OCI-LY7 (cell line): ENCODE data around the gene SIL1. TPM values are rescaled to one million over a fixed set of nuclear protein-coding genes. Genes with fewer than 3 reads are reported as not detected.
A peak's percentile ranks its signal among the peaks of the same experiment; 100 is the strongest.
"Not testable (repeated sequence)": the region's sequence is repeated elsewhere in the genome, so short reads cannot be mapped to it uniquely, and the experiment has no call there.

Source experiments
- BruUV-seq: library from RNA; stranded (reverse); fragments of 400-500 nt; replicated peaks from 2 replicates; lab custom pipeline; 2021; lab: Mats Ljungman, UMichigan
- CTCF ChIA-PET: fragments of 300-600 bp; sonication (Branson Sonifier 250); formaldehyde crosslinking; loops from one replicate; lab custom pipeline; 2022; ENCODE audit warnings: antibody characterized with exemption; ENCODE audit not compliant: unreplicated experiment; lab: Charles Lee
- POLR2A ChIA-PET: fragments of 300-600 bp; sonication (Branson Sonifier 250); formaldehyde crosslinking; loops from one replicate; lab custom pipeline; 2022; ENCODE audit warnings: antibody characterized with exemption; lab: Charles Lee
- DNase-seq: peaks from one replicate; pipeline ENCODE4 v3.0.0-alpha.2; 2015; ENCODE audit warnings: low spot score
- H2AFZ ChIP-seq: fragments of 200-600 bp; sonication (generic), shearing (Covaris generic); 2 replicates; pipeline ENCODE4 v1.6.1; 2014; ENCODE audit warnings: mild to moderate bottlenecking, antibody characterized with exemption, low read length, moderate library complexity
- H3K27ac ChIP-seq: fragments of 200-600 bp; sonication (generic); 2 replicates; pipeline ENCODE4 v1.5.1; 2014; ENCODE audit warnings: mixed run types, low read depth, mild to moderate bottlenecking, moderate library complexity, low read length, inconsistent platforms; ENCODE audit not compliant: poor library complexity, severe bottlenecking
- H3K36me3 ChIP-seq: fragments of 200-600 bp; sonication (generic); 2 replicates; pipeline ENCODE4 v1.6.1; 2014; ENCODE audit warnings: mild to moderate bottlenecking, antibody characterized with exemption, low read length, moderate library complexity, mixed read lengths; ENCODE audit not compliant: insufficient read depth
- H3K4me1 ChIP-seq: fragments of 200-600 bp; sonication (generic); 2 replicates; pipeline ENCODE4 v1.5.1; 2014; ENCODE audit warnings: mild to moderate bottlenecking, low read length; ENCODE audit not compliant: insufficient read depth, poor library complexity, severe bottlenecking
- H3K4me2 ChIP-seq: fragments of 200-600 bp; sonication (generic); 2 replicates; pipeline ENCODE4 v1.6.1; 2014; ENCODE audit warnings: mild to moderate bottlenecking, low read length
- H3K4me3 ChIP-seq: fragments of 200-600 bp; sonication (generic); 2 replicates; pipeline ENCODE4 v1.5.1; 2014; ENCODE audit warnings: mild to moderate bottlenecking, low read depth, low read length; ENCODE audit not compliant: poor library complexity, severe bottlenecking
- H3K79me2 ChIP-seq: fragments of 200-600 bp; sonication (generic); 2 replicates; pipeline ENCODE4 v1.6.1; 2016; ENCODE audit warnings: low read depth, mild to moderate bottlenecking, low read length, moderate library complexity, mixed read lengths; ENCODE audit not compliant: insufficient read depth
- H3K9me2 ChIP-seq: fragments of 200-600 bp; sonication (generic); 2 replicates; pipeline ENCODE4 v1.6.1; 2016; ENCODE audit warnings: mild to moderate bottlenecking, low read length, mixed read lengths; ENCODE audit not compliant: insufficient read depth
- H3K9me3 ChIP-seq: fragments of 200-600 bp; sonication (generic); 2 replicates; pipeline ENCODE4 v1.6.1; 2014; ENCODE audit warnings: mild to moderate bottlenecking, mixed run types, low read length, mixed read lengths
- H4K20me1 ChIP-seq: fragments of 200-600 bp; sonication (generic); 2 replicates; pipeline ENCODE4 v1.6.1; 2014; ENCODE audit warnings: mild to moderate bottlenecking, antibody characterized with exemption, low read length, moderate library complexity, mixed read lengths; ENCODE audit not compliant: insufficient read depth
- CTCF ChIP-seq: fragments of 200-600 bp; sonication (generic); conservative IDR thresholded peaks from 2 replicates; pipeline ENCODE4 v1.5.1; 2014; ENCODE audit warnings: mild to moderate bottlenecking, antibody characterized with exemption, low read length, moderate library complexity, mixed read lengths
- EZH2phosphoT487 ChIP-seq: fragments of 200-600 bp; sonication (generic); IDR thresholded peaks from 2 replicates; pipeline ENCODE4 v1.6.1; 2018; ENCODE audit warnings: low read depth, borderline replicate concordance, mild to moderate bottlenecking, mixed run types, antibody characterized with exemption, low read length, moderate library complexity, mixed read lengths
- intact Hi-C: fragments of 100-400 bp; cut with micrococcal nuclease; formaldehyde crosslinking; loops from one replicate; pipeline ENCODE4 v1.10.0; 2022; ENCODE audit not compliant: unreplicated experiment
- total RNA-seq, 2 experiments: library from RNA; depleted of rRNA in 1 of 2; stranded (reverse); fragments of >200 nt in 1 of 2; shearing (Covaris generic) in 1 of 2; gene quantifications; 2 replicates each; pipeline ENCODE4 v1.2.3, GENCODE V29; 2014 to 2022

The SIL1 gene
- total RNA-seq, 2 experiments from 2014 or later: 9.2 to 22.8 TPM

GRCh38 chr5:139193928-139194327 is 4.2 kb downstream of the SIL1 start:
- intact Hi-C loops: loop anchor here (10.0 kb wide), 1 partner anchor 211 kb away; the partner anchor contains the start of gene SPATA24
- Histone ChIP-seq H4K20me1 (no peaks in the 10 kb centered on the region), H2AFZ (no peak overlapping the region), H3K4me3 (no peak overlapping the region), H3K4me2 (no peak overlapping the region), H3K27ac (no peak overlapping the region), H3K9me2 (no peaks in the 10 kb centered on the region), H3K9me3 (no peaks in the 10 kb centered on the region), H3K36me3 (no peaks in the 10 kb centered on the region), H3K4me1 (peaks cover 19% of the 10 kb centered on the region), H3K79me2 (peaks cover 9% of the 10 kb centered on the region; the same call in 1 of the 2 replicates)
- BruUV-seq: no TSS peak
- POLR2A ChIA-PET: interaction anchor here (0.6 kb wide), 1 partner anchor 214 kb away, joined by 3 read pairs; no protein-coding TSS in a partner anchor
- CTCF ChIA-PET: no interaction called here
- no peak for TF ChIP-seq EZH2phosphoT487
- TF ChIP-seq CTCF: peak; percentile 56
- no peak for DNase-seq

- H3K9me3 ChIP-seq, H3K9me2 ChIP-seq, H3K36me3 ChIP-seq, POLR2A ChIA-PET, H3K4me3 ChIP-seq, CTCF ChIA-PET, H2AFZ ChIP-seq, DNase-seq, BruUV-seq, H3K4me2 ChIP-seq, H4K20me1 ChIP-seq, H3K27ac ChIP-seq, H3K79me2 ChIP-seq: not testable (repeated sequence)
- intact Hi-C loops: loop anchor here (10.0 kb wide), 1 partner anchor 212 kb away; the partner anchor contains the start of gene SPATA24
- peaks cover 13% of the 10 kb centered on the region for H3K4me1 ChIP-seq
Observed at GRCh38 chr5:139192906-139193305, 5.3 kb downstream of the SIL1 start.

GRCh38 chr5:139191954-139192353 is 6.2 kb downstream of the SIL1 start:
- POLR2A ChIA-PET, H3K4me2 ChIP-seq, H4K20me1 ChIP-seq, CTCF ChIA-PET, H3K9me2 ChIP-seq, H3K9me3 ChIP-seq, H2AFZ ChIP-seq, DNase-seq, H3K36me3 ChIP-seq, BruUV-seq, H3K27ac ChIP-seq, H3K4me1 ChIP-seq, H3K4me3 ChIP-seq, H3K79me2 ChIP-seq: not testable (repeated sequence)
- intact Hi-C loops: loop anchor here (10.0 kb wide), 1 partner anchor 213 kb away; the partner anchor contains the start of gene SPATA24

GRCh38 chr5:139190125-139190524 is 8.0 kb downstream of the SIL1 start:
- ChIA-PET POLR2A (no interaction called here), CTCF (no interaction called here)
- H3K79me2 ChIP-seq: no peaks in the 10 kb centered on the region
- H4K20me1 ChIP-seq: no peaks in the 10 kb centered on the region
- H3K9me2 ChIP-seq: no peaks in the 10 kb centered on the region
- no peaks in the 10 kb centered on the region for H3K4me1 ChIP-seq
- intact Hi-C loops: loop anchor here (10.0 kb wide), 1 partner anchor 215 kb away; the partner anchor contains the start of gene SPATA24
- BruUV-seq: no TSS peak
- H3K4me3 ChIP-seq: no peak overlapping the region
- no peak overlapping the region for H2AFZ ChIP-seq
- no peak for DNase-seq
- H3K36me3 ChIP-seq: no peaks in the 10 kb centered on the region
- H3K27ac ChIP-seq: no peak overlapping the region
- no peaks in the 10 kb centered on the region for H3K9me3 ChIP-seq
- TF ChIP-seq CTCF: no peak
- no peak for TF ChIP-seq EZH2phosphoT487
- no peak overlapping the region for H3K4me2 ChIP-seq
